ENCODE results near the gene KRTAP5-11. TPM values are rescaled to one million over a fixed set of nuclear protein-coding genes. Genes with fewer than 3 reads are reported as not detected.

The KRTAP5-11 gene
- total RNA-seq, 1 experiment from 2014 or later: not detected

DNA sequence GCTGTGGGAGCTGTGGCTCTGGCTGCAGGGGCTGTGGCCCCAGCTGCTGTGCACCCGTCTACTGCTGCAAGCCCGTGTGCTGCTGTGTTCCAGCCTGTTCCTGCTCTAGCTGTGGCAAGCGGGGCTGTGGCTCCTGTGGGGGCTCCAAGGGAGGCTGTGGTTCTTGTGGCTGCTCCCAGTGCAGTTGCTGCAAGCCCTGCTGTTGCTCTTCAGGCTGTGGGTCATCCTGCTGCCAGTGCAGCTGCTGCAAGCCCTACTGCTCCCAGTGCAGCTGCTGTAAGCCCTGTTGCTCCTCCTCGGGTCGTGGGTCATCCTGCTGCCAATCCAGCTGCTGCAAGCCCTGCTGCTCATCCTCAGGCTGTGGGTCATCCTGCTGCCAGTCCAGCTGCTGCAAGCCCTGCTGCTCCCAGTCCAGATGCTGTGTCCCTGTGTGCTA, 33.9 kb downstream of the KRTAP5-11 start:
- Histone ChIP-seq H3K9me2 (ENCODE audit: insufficient read depth) (no peaks in the 10 kb centered on the region), H3K79me2 (ENCODE audit: insufficient read depth, low read length) (no peaks in the 10 kb centered on the region), H3K4me1 (ENCODE audit: control insufficient read depth in 1 of 2, insufficient read depth in 2 of 2, low read length in 2 of 2) (peaks cover 0 to 2% of the 10 kb centered on the region in 2 experiments; a peak in 1 of 4 replicates), H3K27ac (ENCODE audit: low read depth, low read length) (no peak overlapping the region), H2AFZ (ENCODE audit: low read depth, low read length, poor library complexity, severe bottlenecking) (no peak overlapping the region), H3K4me3 (replicated peaks in 1 of 2; ENCODE audit: low read depth in 1 of 2, low read length in 2 of 2) (no peak overlapping the region), H3K4me2 (ENCODE audit: low read length) (no peak overlapping the region), H4K20me1 (ENCODE audit: insufficient read depth) (no peaks in the 10 kb centered on the region), H3K27me3 (ENCODE audit: insufficient read depth, low read length) (peaks cover 19% of the 10 kb centered on the region; the same call in 1 of the 2 replicates), H3K9ac (ENCODE audit: low read length) (no peak overlapping the region), H3K9me3 (ENCODE audit: control insufficient read depth in 1 of 2, insufficient read depth in 1 of 2, low read depth in 1 of 2, low read length in 2 of 2) (no peaks in the 10 kb centered on the region), H3K36me3 (ENCODE audit: control insufficient read depth in 1 of 2, insufficient read depth in 2 of 2, low read length in 2 of 2) (no peaks in the 10 kb centered on the region)
- ChIA-PET RAD21 (ENCODE audit: low non-redundant PET in 1 of 2, low total read pairs in 2 of 2, uncharacterized antibody in 2 of 2, unreplicated experiment in 2 of 2) (no interaction called here), POLR2A (no interaction called here), CTCF (no interaction called here)
- DNase-seq (ENCODE audit: low read depth, low spot score) (no peak), ATAC-seq (no peak)
- no TSS peak for BruUV-seq (replicated peaks)
- intact Hi-C loops (cut with micrococcal nuclease): no loop called here
- TF ChIP-seq JUND (IDR thresholded peaks at IDR 0.05) (no peak), EZH2phosphoT487 (IDR thresholded peaks at IDR 0.05; ENCODE audit: borderline replicate concordance) (no peak), CBX3 (IDR thresholded peaks at IDR 0.05; ENCODE audit: low read depth) (no peak)

DNA sequence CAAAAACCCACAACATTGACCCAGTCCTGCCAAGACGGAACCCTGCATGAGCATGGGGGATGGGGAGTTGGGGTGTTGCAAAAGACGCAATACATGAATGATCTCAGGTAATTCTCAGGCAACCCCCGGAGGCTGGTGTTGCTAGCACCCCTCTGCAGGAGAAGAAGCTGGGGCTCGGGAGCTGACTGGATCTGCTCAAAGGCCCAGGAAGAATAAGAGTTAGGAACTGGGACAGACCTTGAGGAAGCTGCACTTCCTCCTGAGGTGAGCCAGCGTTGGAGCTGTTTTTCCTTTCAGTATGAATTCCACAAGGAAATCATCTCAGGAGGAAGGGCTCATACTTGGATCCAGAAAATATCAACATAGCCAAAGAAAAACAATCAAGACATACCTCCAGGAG, 34.6 kb downstream of the KRTAP5-11 start, which contains the start of gene KRTAP5-9:
KRTAP5-9 (plus strand) TSS at position 301 of the 400 bp plus-strand sequence. CDS start 238 bp downstream, outside the sequence.
- H3K27me3 ChIP-seq (ENCODE audit: insufficient read depth, low read length): peaks cover 19% of the 10 kb centered on the region; the same call in 1 of the 2 replicates
- TF ChIP-seq FOSL1 (IDR thresholded peaks at IDR 0.05; ENCODE audit: low read depth): no peak
- TF ChIP-seq, protein P1, sequence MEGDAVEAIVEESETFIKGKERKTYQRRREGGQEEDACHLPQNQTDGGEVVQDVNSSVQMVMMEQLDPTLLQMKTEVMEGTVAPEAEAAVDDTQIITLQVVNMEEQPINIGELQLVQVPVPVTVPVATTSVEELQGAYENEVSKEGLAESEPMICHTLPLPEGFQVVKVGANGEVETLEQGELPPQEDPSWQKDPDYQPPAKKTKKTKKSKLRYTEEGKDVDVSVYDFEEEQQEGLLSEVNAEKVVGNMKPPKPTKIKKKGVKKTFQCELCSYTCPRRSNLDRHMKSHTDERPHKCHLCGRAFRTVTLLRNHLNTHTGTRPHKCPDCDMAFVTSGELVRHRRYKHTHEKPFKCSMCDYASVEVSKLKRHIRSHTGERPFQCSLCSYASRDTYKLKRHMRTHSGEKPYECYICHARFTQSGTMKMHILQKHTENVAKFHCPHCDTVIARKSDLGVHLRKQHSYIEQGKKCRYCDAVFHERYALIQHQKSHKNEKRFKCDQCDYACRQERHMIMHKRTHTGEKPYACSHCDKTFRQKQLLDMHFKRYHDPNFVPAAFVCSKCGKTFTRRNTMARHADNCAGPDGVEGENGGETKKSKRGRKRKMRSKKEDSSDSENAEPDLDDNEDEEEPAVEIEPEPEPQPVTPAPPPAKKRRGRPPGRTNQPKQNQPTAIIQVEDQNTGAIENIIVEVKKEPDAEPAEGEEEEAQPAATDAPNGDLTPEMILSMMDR (IDR thresholded peaks at IDR 0.05 in 2 of 3, conservative IDR thresholded peaks at IDR 0.05 in 1 of 3; ENCODE audit: borderline replicate concordance in 1 of 3, insufficient read depth in 1 of 3, low read depth in 2 of 3, low read length in 2 of 3): no peak
- no peak for TF ChIP-seq ELF1 (IDR thresholded peaks at IDR 0.05; ENCODE audit: borderline replicate concordance, low read depth)
- TF ChIP-seq, protein P2, sequence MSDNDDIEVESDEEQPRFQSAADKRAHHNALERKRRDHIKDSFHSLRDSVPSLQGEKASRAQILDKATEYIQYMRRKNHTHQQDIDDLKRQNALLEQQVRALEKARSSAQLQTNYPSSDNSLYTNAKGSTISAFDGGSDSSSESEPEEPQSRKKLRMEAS (IDR thresholded peaks at IDR 0.05): no peak
- no peak for TF ChIP-seq POLR2A (IDR thresholded peaks at IDR 0.05; ENCODE audit: borderline replicate concordance, extremely low read depth, insufficient read depth, insufficient read length)
- no peak for TF ChIP-seq EZH2 (IDR thresholded peaks at IDR 0.05)
- TF ChIP-seq CBX3 (IDR thresholded peaks at IDR 0.05; ENCODE audit: low read depth): no peak
- no peak for TF ChIP-seq YY1 (IDR thresholded peaks at IDR 0.05; ENCODE audit: extremely low read depth, insufficient replicate concordance, low read depth, low read length)
- TF ChIP-seq EZH2phosphoT487 (IDR thresholded peaks at IDR 0.05; ENCODE audit: borderline replicate concordance): no peak
- TF ChIP-seq SIN3A (IDR thresholded peaks at IDR 0.05; ENCODE audit: low read depth): no peak
- no peak for TF ChIP-seq ZFX (IDR thresholded peaks at IDR 0.05)
- ChIA-PET CTCF (no interaction called here), POLR2A (no interaction called here), RAD21 (ENCODE audit: low non-redundant PET in 1 of 2, low total read pairs in 2 of 2, uncharacterized antibody in 2 of 2, unreplicated experiment in 2 of 2) (no interaction called here)
- H3K9ac ChIP-seq (ENCODE audit: low read length): no peak within 1 kb of the TSS
- H3K4me3 ChIP-seq (replicated peaks in 1 of 2; ENCODE audit: low read depth in 1 of 2, low read length in 2 of 2): no peak within 1 kb of the TSS
- no peak within 1 kb of the TSS for H2AFZ ChIP-seq (ENCODE audit: low read depth, low read length, poor library complexity, severe bottlenecking)
- H3K4me2 ChIP-seq (ENCODE audit: low read length): no peak within 1 kb of the TSS
- no peaks in the 10 kb centered on the region for H3K36me3 ChIP-seq (ENCODE audit: control insufficient read depth in 1 of 2, insufficient read depth in 2 of 2, low read length in 2 of 2)
- no peak within 1 kb of the TSS for H3K27ac ChIP-seq (ENCODE audit: low read depth, low read length)
- H3K9me2 ChIP-seq (ENCODE audit: insufficient read depth): no peaks in the 10 kb centered on the region
- ATAC-seq (no peak), DNase-seq (ENCODE audit: low read depth, low spot score) (no peak)
- intact Hi-C loops (cut with micrococcal nuclease): no loop called here
- no peaks in the 10 kb centered on the region for H4K20me1 ChIP-seq (ENCODE audit: insufficient read depth)
- BruUV-seq (replicated peaks): no TSS peak
- no peaks in the 10 kb centered on the region for H3K9me3 ChIP-seq (ENCODE audit: control insufficient read depth in 1 of 2, insufficient read depth in 1 of 2, low read depth in 1 of 2, low read length in 2 of 2)
- no peaks in the 10 kb centered on the region for H3K79me2 ChIP-seq (ENCODE audit: insufficient read depth, low read length)
- H3K4me1 ChIP-seq (ENCODE audit: control insufficient read depth in 1 of 2, insufficient read depth in 2 of 2, low read length in 2 of 2): peaks cover 0 to 8% of the 10 kb centered on the region in 2 experiments; a peak in 2 of 4 replicates

All from HCT116 (cell line).